HK-2 (cell line): ENCODE data around the gene RPN1.
A peak's percentile ranks its signal among the peaks of the same experiment; 100 is the strongest.

Experiments used
- DNase-seq: peaks from one replicate; pipeline ENCODE4 v3.0.0-alpha.2; 2018; ENCODE audit not compliant: unreplicated experiment

Gene RPN1

GRCh38 chr3:128648940-128649663 is 1.5 kb downstream of the RPN1 start:
- no peak for DNase-seq

- DNase-seq = no peak
Measured at GRCh38 chr3:128648402-128648801, 2.2 kb downstream of the RPN1 start.

GRCh38 chr3:128647307-128647706 is 3.3 kb downstream of the RPN1 start:
- DNase-seq = no peak

- DNase-seq = no peak
Measured at GRCh38 chr3:128634075-128634611, 16.5 kb downstream of the RPN1 start.

- DNase-seq = no peak
Measured at GRCh38 chr3:128632301-128632700, 18.3 kb downstream of the RPN1 start.

- DNase-seq = no peak
Measured at GRCh38 chr3:128629936-128630335, 20.7 kb downstream of the RPN1 start.

GRCh38 chr3:128625409-128625945 is 25.1 kb downstream of the RPN1 start:
- no peak for DNase-seq

GRCh38 chr3:128624526-128625138 is 26.0 kb downstream of the RPN1 start:
- DNase-seq = no peak

GRCh38 chr3:128623762-128624176 is 26.8 kb downstream of the RPN1 start:
- no peak for DNase-seq

- no peak for DNase-seq
Measured at GRCh38 chr3:128621931-128622330, 28.7 kb downstream of the RPN1 start.

GRCh38 chr3:128621234-128621633 is 29.4 kb downstream of the RPN1 start:
- no peak for DNase-seq

- DNase-seq = no peak
Measured at GRCh38 chr3:128620268-128620691, 30.3 kb downstream of the RPN1 start.

- no peak for DNase-seq
Measured at GRCh38 chr3:128619146-128619890, 31.3 kb downstream of the RPN1 start.

- DNase-seq = no peak
Measured at GRCh38 chr3:128618398-128618726, 32.3 kb downstream of the RPN1 start.

GRCh38 chr3:128617557-128618397 is 32.8 kb downstream of the RPN1 start:
- peak; percentile 98 for DNase-seq

- no peak for DNase-seq
Measured at GRCh38 chr3:128617270-128617556, 33.4 kb downstream of the RPN1 start.

GRCh38 chr3:128616516-128617269 is 33.9 kb downstream of the RPN1 start:
- no peak for DNase-seq

GRCh38 chr3:128614076-128614475 is 36.5 kb downstream of the RPN1 start:
- DNase-seq = no peak

- no peak for DNase-seq
Measured at GRCh38 chr3:128613083-128613829, 37.4 kb downstream of the RPN1 start.

- DNase-seq = no peak
Measured at GRCh38 chr3:128610451-128611070, 40.1 kb downstream of the RPN1 start.
